Adrenal gland (tissue), 5 donors: ENCODE data around the gene FAM120B.

Experiments
- POLR2A ChIP-seq, 2 donors: fragments of 450-650 bp; IDR thresholded peaks; one replicate each; pipeline ENCODE4 v1.6.1; 2017; ENCODE audit warnings: antibody characterized with exemption in 2 of 2, mild to moderate bottlenecking in 2 of 2, moderate library complexity in 1 of 2
- TF ChIP-seq, protein P1 (sequence below), 6 experiments: fragments of 450-650 bp in 4 of 6; fragments of 200-600 bp in 2 of 6; sonication (generic) in 1 of 6; IDR thresholded peaks; 1 replicate in 5 of 6; 2 replicates in 1 of 6; pipeline versions ENCODE4 v1.5.1 to v1.8.0; 2016 to 2021; ENCODE audit warnings: antibody characterized with exemption in 6 of 6, mild to moderate bottlenecking in 2 of 6, moderate library complexity in 1 of 6
- donor health status: DM: no; HTN: no; CAD: no.

DNA sequence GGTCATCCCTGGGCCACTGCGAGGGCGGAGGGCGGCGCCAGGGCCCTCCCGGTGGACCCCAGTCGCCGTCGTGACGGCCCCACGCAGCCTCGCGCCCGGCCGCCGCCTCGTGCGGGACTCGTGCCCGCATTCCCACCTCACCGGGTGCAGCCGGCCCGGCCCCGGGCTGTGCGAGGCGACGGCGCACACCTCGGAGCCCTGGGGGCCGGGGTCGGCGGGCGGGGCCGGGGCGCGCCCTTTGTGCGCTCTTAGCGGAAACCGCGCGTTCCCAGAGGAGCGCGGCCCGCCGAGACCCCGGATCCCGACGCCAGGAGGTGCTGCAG lies 10.2 kb upstream of the FAM120B start:
- TF ChIP-seq, protein P1, sequence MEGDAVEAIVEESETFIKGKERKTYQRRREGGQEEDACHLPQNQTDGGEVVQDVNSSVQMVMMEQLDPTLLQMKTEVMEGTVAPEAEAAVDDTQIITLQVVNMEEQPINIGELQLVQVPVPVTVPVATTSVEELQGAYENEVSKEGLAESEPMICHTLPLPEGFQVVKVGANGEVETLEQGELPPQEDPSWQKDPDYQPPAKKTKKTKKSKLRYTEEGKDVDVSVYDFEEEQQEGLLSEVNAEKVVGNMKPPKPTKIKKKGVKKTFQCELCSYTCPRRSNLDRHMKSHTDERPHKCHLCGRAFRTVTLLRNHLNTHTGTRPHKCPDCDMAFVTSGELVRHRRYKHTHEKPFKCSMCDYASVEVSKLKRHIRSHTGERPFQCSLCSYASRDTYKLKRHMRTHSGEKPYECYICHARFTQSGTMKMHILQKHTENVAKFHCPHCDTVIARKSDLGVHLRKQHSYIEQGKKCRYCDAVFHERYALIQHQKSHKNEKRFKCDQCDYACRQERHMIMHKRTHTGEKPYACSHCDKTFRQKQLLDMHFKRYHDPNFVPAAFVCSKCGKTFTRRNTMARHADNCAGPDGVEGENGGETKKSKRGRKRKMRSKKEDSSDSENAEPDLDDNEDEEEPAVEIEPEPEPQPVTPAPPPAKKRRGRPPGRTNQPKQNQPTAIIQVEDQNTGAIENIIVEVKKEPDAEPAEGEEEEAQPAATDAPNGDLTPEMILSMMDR (IDR thresholded peaks at IDR 0.05): no peak
- TF ChIP-seq POLR2A (IDR thresholded peaks at IDR 0.05): no peak
